ENCODE data around the gene MYMK. TPM values are rescaled to one million over a fixed set of nuclear protein-coding genes. Genes with fewer than 3 reads are reported as not detected.

The MYMK gene
- total and polyA plus RNA-seq, 2 of the 8 experiments (the other 6 are each of a cell fraction or from before 2014, with no cell fraction given): not detected

- H3K79me2 ChIP-seq (ENCODE audit: control insufficient read depth in 1 of 2, insufficient read depth in 2 of 2, low read length in 2 of 2): peaks cover 0 to 6% of the 10 kb centered on the region in 2 experiments; a peak in 1 of 4 replicates
- no peak overlapping the region for H3K23ac ChIP-seq (ENCODE audit: insufficient read length)
- ChIA-PET CTCF (ENCODE audit: partially characterized antibody) (interaction anchor here (1.0 to 3.4 kb wide), 4 partner anchors 8 to 127 kb away, joined by 3 to 13 read pairs (median 4); no protein-coding TSS in a partner anchor), POLR2A (ENCODE audit: partially characterized antibody) (interaction anchor here (1.2 to 1.8 kb wide), 2 partner anchors 8 to 13 kb away, joined by 3 to 6 read pairs; no protein-coding TSS in a partner anchor)
- no peak overlapping the region for H3K56ac ChIP-seq (replicated peaks; ENCODE audit: insufficient read length, low read depth, low read length)
- H3K23me2 ChIP-seq (ENCODE audit: low read depth, low read length): peaks cover 6% of the 10 kb centered on the region; the same call in 1 of the 2 replicates
- no peak overlapping the region for H3K4ac ChIP-seq (replicated peaks; ENCODE audit: insufficient read length, low read depth, low read length)
- FAIRE-seq: no peak
- H3K79me1 ChIP-seq (ENCODE audit: low read depth, low read length): peaks cover 2% of the 10 kb centered on the region; the same call in 1 of the 2 replicates
- no peak overlapping the region for H2BK15ac ChIP-seq (ENCODE audit: low read length)
- H4K20me1 ChIP-seq (replicated peaks in 1 of 2; ENCODE audit: control insufficient read depth in 1 of 2, insufficient read depth in 2 of 2, low read length in 2 of 2): peaks cover 3 to 26% of the 10 kb centered on the region in 2 experiments
- peaks cover 0 to 4% (median 0%) of the 10 kb centered on the region in 4 experiments; a peak in 1 of 7 replicates for H3K27me3 ChIP-seq (replicated peaks in 1 of 4; ENCODE audit: control insufficient read depth in 3 of 4, extremely low read depth in 1 of 4, insufficient read depth in 3 of 4, low read length in 3 of 4)
- no peak overlapping the region for H4K5ac ChIP-seq (ENCODE audit: insufficient read length, low read depth, low read length)
- no peak for TF ChIP-seq SIX5 (IDR thresholded peaks at IDR 0.05; ENCODE audit: low read depth, low read length)
- TF ChIP-seq ASH2L (IDR thresholded peaks at IDR 0.05; ENCODE audit: low read length): no peak
- TF ChIP-seq CHD1 (IDR thresholded peaks at IDR 0.05; ENCODE audit: low read depth, low read length): no peak
- TF ChIP-seq EP300 (IDR thresholded peaks at IDR 0.05; ENCODE audit: borderline replicate concordance in 1 of 2, low read depth in 2 of 2, low read length in 2 of 2): no peak
- no peak for TF ChIP-seq SP2 (IDR thresholded peaks at IDR 0.05; ENCODE audit: low read length)
- no peak for TF ChIP-seq TBP (IDR thresholded peaks at IDR 0.05; ENCODE audit: low read depth, low read length)
- no peak for TF ChIP-seq RXRA (IDR thresholded peaks at IDR 0.05; ENCODE audit: insufficient read depth, low read depth, low read length)
- H3K18ac ChIP-seq (ENCODE audit: extremely low read depth, low read length): no peak overlapping the region
- H3K36me3 ChIP-seq (ENCODE audit: control insufficient read depth in 2 of 4, insufficient read depth in 4 of 4, low read length in 3 of 4): peaks cover 0 to 26% (median 6%) of the 10 kb centered on the region in 4 experiments; a peak in 5 of 8 replicates
- peaks cover 0 to 7% (median 4%) of the 10 kb centered on the region in 4 experiments; a peak in 6 of 7 replicates for H3K4me1 ChIP-seq (replicated peaks in 1 of 4; ENCODE audit: control insufficient read depth in 3 of 4, insufficient read depth in 4 of 4, low read length in 3 of 4)
- H3K27ac ChIP-seq (ENCODE audit: low read depth, low read length): no peak overlapping the region
- H3K4me3 ChIP-seq (ENCODE audit: extremely low read depth in 1 of 4, insufficient read depth in 2 of 4, low read depth in 3 of 4, low read length in 4 of 4): no peak overlapping the region
- H2AK5ac ChIP-seq (ENCODE audit: low read depth, low read length): no peak overlapping the region
- no peak overlapping the region for H3K9ac ChIP-seq (replicated peaks in 1 of 4; ENCODE audit: extremely low read depth in 1 of 4, low read depth in 3 of 4, low read length in 3 of 4)
- no peak overlapping the region for H2BK5ac ChIP-seq (ENCODE audit: low read depth, low read length)
- no peaks in the 10 kb centered on the region for H3K9me3 ChIP-seq (ENCODE audit: insufficient read depth in 2 of 2, low read depth in 1 of 2, low read length in 1 of 2)
- no peak overlapping the region for H4K91ac ChIP-seq (replicated peaks; ENCODE audit: insufficient read length, low read length)
- H2BK12ac ChIP-seq (ENCODE audit: low read depth, low read length): no peak overlapping the region
- H4K8ac ChIP-seq (ENCODE audit: extremely low read depth, insufficient read depth, low read length): peak overlapping the region; percentile 35; the same call in 1 of the 2 replicates
- 90% methylated on average over 27 of the region's 27 CpGs; no CpG with 5 or more reads in 1 of the 2 experiments for WGBS, 2 experiments (ENCODE audit: extremely low coverage in 1 of 2, insufficient coverage in 1 of 2, insufficient read length in 1 of 2, insufficient replicate concordance in 2 of 2, low coverage in 1 of 2, low lambda C conversion rate in 2 of 2, missing lambda C conversion rate in 1 of 2)
- H2BK120ac ChIP-seq (replicated peaks; ENCODE audit: low read depth, low read length): no peak overlapping the region
- H2BK20ac ChIP-seq (ENCODE audit: low read length): no peak overlapping the region
- H3K14ac ChIP-seq (ENCODE audit: insufficient read length): no peak overlapping the region
- no peak overlapping the region for H3K4me2 ChIP-seq (ENCODE audit: insufficient read depth in 1 of 2, low read depth in 2 of 2, low read length in 2 of 2)
- H2AFZ ChIP-seq (ENCODE audit: low read length): no peak overlapping the region
- DNase-seq (ENCODE audit: low read depth in 1 of 2, low spot score in 2 of 2): no peak
Observed at GRCh38 chr9:133476036-133476931, 48.5 kb downstream of the MYMK start.
